Mesothelial cell of epicardium (in vitro differentiated cells): ENCODE results near the gene TGFB2. TPM values are rescaled to one million over a fixed set of nuclear protein-coding genes. Genes with fewer than 3 reads are reported as not detected.

ENCODE experiments used
- DNase-seq, 2 experiments: peaks; one replicate each; pipeline ENCODE4 v3.0.0; 2021; ENCODE audit warnings: low spot score in 2 of 2; ENCODE audit not compliant: unreplicated experiment in 2 of 2
- H3K27ac Mint-ChIP-seq: 2 replicates; pipeline ENCODE4 v1.8.0; 2021; ENCODE audit warnings: mixed read lengths
- H3K27me3 Mint-ChIP-seq: 2 replicates; pipeline ENCODE4 v1.8.0; 2021; ENCODE audit warnings: low read depth, mixed read lengths
- H3K36me3 Mint-ChIP-seq: 2 replicates; pipeline ENCODE4 v1.8.0; 2021; ENCODE audit warnings: mixed read lengths
- H3K4me1 Mint-ChIP-seq: 2 replicates; pipeline ENCODE4 v1.8.0; 2021; ENCODE audit warnings: mixed read lengths
- H3K4me3 Mint-ChIP-seq: 2 replicates; pipeline ENCODE4 v1.8.0; 2021; ENCODE audit warnings: mild to moderate bottlenecking, moderate library complexity, mixed read lengths
- H3K9me3 Mint-ChIP-seq: 2 replicates; pipeline ENCODE4 v1.8.0; 2021; ENCODE audit warnings: mixed read lengths
- total RNA-seq: library from RNA; stranded (reverse); gene quantifications from 3 replicates; pipeline ENCODE4 v1.2.1, GENCODE V29; 2021
- TF ChIP-seq, protein P1 (sequence below): fragments of 200-600 bp; sonication (generic); IDR thresholded peaks from one replicate; pipeline ENCODE4 v1.5.0; 2021; ENCODE audit warnings: antibody characterized with exemption; ENCODE audit not compliant: unreplicated experiment

The TGFB2 gene
- total RNA-seq, 1 donor from 2014 or later = 50.6 TPM

DNA sequence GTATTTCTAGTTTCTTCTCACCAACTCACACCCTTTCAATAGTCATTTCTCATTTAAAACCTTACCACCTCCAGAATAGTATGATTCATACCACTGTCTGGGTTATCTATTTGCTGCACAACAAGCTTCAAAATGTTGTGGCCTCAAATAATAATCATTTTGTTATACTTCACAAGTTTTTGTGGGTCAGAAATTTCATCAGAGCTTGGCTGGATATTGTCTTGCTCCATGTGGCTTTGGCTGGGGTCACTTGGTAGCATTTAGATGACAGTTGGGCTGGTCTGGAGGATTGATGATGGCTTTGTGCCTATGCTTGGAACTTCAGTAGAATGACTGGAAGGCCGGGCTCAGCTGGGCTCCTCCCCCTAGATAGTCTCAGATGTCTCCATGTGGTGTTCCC is 66.0 kb downstream of the TGFB2 start:
- DNase-seq = no peak
- H3K4me1 Mint-ChIP-seq = no peaks in the 10 kb centered on the region
- TF ChIP-seq, protein P1, sequence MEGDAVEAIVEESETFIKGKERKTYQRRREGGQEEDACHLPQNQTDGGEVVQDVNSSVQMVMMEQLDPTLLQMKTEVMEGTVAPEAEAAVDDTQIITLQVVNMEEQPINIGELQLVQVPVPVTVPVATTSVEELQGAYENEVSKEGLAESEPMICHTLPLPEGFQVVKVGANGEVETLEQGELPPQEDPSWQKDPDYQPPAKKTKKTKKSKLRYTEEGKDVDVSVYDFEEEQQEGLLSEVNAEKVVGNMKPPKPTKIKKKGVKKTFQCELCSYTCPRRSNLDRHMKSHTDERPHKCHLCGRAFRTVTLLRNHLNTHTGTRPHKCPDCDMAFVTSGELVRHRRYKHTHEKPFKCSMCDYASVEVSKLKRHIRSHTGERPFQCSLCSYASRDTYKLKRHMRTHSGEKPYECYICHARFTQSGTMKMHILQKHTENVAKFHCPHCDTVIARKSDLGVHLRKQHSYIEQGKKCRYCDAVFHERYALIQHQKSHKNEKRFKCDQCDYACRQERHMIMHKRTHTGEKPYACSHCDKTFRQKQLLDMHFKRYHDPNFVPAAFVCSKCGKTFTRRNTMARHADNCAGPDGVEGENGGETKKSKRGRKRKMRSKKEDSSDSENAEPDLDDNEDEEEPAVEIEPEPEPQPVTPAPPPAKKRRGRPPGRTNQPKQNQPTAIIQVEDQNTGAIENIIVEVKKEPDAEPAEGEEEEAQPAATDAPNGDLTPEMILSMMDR = no peak
- no peaks in the 10 kb centered on the region for H3K9me3 Mint-ChIP-seq
- H3K4me3 Mint-ChIP-seq = no peak overlapping the region
- peaks cover 8% of the 10 kb centered on the region for H3K36me3 Mint-ChIP-seq
- H3K27ac Mint-ChIP-seq = no peak overlapping the region
- no peaks in the 10 kb centered on the region for H3K27me3 Mint-ChIP-seq

DNA sequence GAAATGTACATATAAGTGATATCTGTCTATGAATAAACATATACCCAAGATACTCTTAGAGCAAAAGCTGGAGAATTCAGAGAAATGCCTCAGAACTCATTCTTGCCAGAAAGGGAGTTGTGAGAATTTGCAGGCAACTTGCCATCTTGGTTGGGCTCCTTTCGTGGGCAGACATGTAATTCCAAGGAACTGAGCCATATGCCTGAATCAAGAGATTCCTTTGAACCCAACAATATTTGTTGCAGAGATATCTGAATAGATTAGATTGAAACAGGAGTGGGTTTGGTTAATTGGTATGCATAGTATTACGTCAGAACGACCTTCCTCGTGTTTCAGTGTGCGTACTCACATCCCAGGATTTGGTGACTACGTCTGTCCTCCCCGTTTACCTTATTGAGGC is 67.0 kb downstream of the TGFB2 start:
- Mint-ChIP-seq H3K36me3 (peaks cover 12% of the 10 kb centered on the region), H3K27me3 (no peaks in the 10 kb centered on the region), H3K4me1 (no peaks in the 10 kb centered on the region)

DNA sequence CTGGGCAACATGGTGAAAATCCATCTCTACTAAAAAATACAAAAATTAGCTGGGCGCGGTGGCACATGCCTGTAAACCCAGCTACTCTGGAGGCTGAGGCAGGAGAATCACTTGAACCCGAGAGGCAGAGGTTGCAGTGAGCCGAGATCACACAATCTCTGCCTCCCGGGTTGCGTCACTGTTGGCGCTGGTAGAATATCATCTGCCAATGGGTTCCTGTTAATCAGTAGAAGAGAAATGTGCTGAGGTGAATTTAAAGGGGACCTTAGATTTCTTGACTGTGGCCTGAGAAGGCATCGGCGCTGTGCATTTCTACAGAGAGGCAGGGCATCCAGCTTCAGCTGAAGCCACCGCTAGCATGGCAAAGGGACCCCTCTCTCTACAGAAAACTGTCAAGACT is 68.0 kb downstream of the TGFB2 start:
- H3K36me3 Mint-ChIP-seq = peaks cover 19% of the 10 kb centered on the region

More for the DNA sequence above, 67.0 kb downstream of the TGFB2 start:
- no peak overlapping the region for H3K4me3 Mint-ChIP-seq
- TF ChIP-seq, protein P1 = no peak
- H3K9me3 Mint-ChIP-seq = peaks cover 6% of the 10 kb centered on the region
- no peak overlapping the region for H3K27ac Mint-ChIP-seq
- no peak for DNase-seq

DNA sequence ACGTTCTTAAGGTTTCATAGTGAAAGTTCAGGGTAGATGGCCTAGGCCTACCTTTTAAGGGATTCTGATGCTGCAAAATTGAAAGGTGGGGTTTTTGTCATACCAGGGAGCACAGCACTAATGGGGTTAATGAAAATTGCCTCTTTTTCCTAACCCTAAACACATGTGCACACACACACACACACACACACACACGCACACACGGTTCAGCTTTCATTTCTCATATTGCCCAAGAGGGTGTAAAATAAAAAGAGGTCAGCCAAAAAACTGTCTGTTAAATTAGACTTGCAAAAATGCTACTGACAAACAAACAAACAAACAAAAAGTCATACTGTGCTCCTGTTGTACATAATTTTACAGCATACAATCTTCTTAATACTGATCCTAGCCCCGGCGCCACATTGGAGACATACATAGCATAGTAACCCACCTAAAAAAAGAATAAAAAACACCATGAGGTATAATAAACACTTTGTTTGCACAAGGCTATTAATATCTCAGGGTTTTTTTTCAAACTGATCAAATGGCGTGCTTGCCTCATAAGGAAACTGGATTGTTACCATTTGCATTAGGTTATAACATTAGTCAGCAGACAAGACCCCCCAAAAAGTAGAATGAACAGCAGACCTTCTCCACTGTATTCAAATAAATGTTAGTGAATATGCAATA is 69.1 kb downstream of the TGFB2 start:
- Mint-ChIP-seq H3K27ac (no peak overlapping the region), H3K27me3 (no peaks in the 10 kb centered on the region), H3K4me3 (no peak overlapping the region), H3K4me1 (no peaks in the 10 kb centered on the region), H3K36me3 (peaks cover 26% of the 10 kb centered on the region), H3K9me3 (peaks cover 13% of the 10 kb centered on the region)
- no peak for DNase-seq
- TF ChIP-seq, protein P1 = no peak

More for the DNA sequence above, 68.0 kb downstream of the TGFB2 start:
- TF ChIP-seq, protein P1 = no peak
- Mint-ChIP-seq H3K9me3 (peaks cover 9% of the 10 kb centered on the region), H3K4me3 (no peak overlapping the region), H3K27ac (no peak overlapping the region), H3K4me1 (no peaks in the 10 kb centered on the region), H3K27me3 (no peaks in the 10 kb centered on the region)
- DNase-seq = no peak

DNA sequence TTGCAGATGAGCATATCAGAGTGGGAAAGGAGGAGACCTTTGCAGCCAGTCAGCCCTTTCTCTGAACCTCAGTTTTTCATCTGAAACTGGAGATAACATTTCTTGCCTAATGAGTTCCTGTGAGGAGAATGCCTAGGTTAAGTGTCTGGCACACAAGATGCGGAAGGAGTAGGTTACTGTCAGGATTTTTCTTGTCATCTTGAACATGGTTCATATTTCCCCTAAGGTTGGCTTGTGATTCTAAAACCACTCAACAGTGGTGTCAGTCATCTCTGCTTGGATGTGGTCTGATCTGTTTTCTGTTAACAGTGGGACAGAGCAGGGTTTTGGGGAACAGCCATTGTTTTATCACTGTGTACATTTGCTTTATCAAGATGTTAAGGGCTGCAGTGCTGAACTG is 70.6 kb downstream of the TGFB2 start:
- Mint-ChIP-seq H3K27ac (no peak overlapping the region), H3K9me3 (peaks cover 13% of the 10 kb centered on the region), H3K27me3 (no peaks in the 10 kb centered on the region), H3K4me1 (peaks cover under 1% of the 10 kb centered on the region), H3K4me3 (no peak overlapping the region), H3K36me3 (peaks cover 23% of the 10 kb centered on the region)
- DNase-seq = no peak
- TF ChIP-seq, protein P1 = no peak
